OCI-LY3 (cell line): Measurements from ENCODE around the gene CILP2.
A peak's percentile ranks its signal among the peaks of the same experiment; 100 is the strongest.

Source experiments
- H2AFZ ChIP-seq: fragments of 200-600, 300-600 bp; shearing (Covaris generic); 2 replicates; pipeline ENCODE4 v1.6.0; 2014; ENCODE audit warnings: antibody characterized with exemption, low read depth, low read length
- H3K27ac ChIP-seq: fragments of 200-600, 300-600 bp; sonication (generic); 2 replicates; pipeline ENCODE4 v1.5.1; 2014; ENCODE audit warnings: mild to moderate bottlenecking, low read length, moderate library complexity, mixed read lengths
- H3K27me3 ChIP-seq: fragments of 200-600, 300-600 bp; sonication (generic); 2 replicates; pipeline ENCODE4 v1.6.1; 2014; ENCODE audit warnings: low read depth, low read length, mixed read lengths
- H3K36me3 ChIP-seq: fragments of 200-600, 300-600 bp; sonication (generic); replicated peaks from 2 replicates; pipeline ENCODE3; 2014; ENCODE audit warnings: low read depth, low read length, mixed read lengths
- H3K4me1 ChIP-seq: fragments of 300-600, 200-600 bp; sonication (generic); 2 replicates; pipeline ENCODE4 v1.6.1; 2014; ENCODE audit warnings: low read length, mixed read lengths
- H3K4me2 ChIP-seq: fragments of 200-600, 300-600 bp; sonication (generic); 2 replicates; pipeline ENCODE4 v1.6.1; 2014; ENCODE audit warnings: low read length, mixed read lengths
- H3K4me3 ChIP-seq: fragments of 300-600, 200-600 bp; sonication (generic); 2 replicates; pipeline ENCODE4 v1.5.1; 2014; ENCODE audit warnings: antibody characterized with exemption, mild to moderate bottlenecking, low read length, moderate library complexity
- H3K79me2 ChIP-seq: fragments of 300-600, 200-600 bp; shearing (Covaris generic); 2 replicates; pipeline ENCODE4 v1.6.1; 2014; ENCODE audit warnings: mild to moderate bottlenecking, low read length, mixed read lengths
- H3K9ac ChIP-seq: fragments of 300-600, 200-600 bp; shearing (Covaris generic); 2 replicates; pipeline ENCODE4 v1.6.0; 2014; ENCODE audit warnings: mild to moderate bottlenecking, low read length, moderate library complexity
- H3K9me3 ChIP-seq: fragments of 200-600, 300-600 bp; shearing (Covaris generic); 2 replicates; pipeline ENCODE4 v1.6.1; 2014; ENCODE audit warnings: low read length, mixed read lengths; ENCODE audit not compliant: insufficient read depth
- H4K20me1 ChIP-seq: fragments of 200-600, 300-600 bp; sonication (generic); 2 replicates; pipeline ENCODE4 v1.6.1; 2016; ENCODE audit warnings: low read length, mixed read lengths; ENCODE audit not compliant: insufficient read depth
- EZH2phosphoT487 ChIP-seq: fragments of 200-600 bp; shearing (Covaris generic); IDR thresholded peaks from 2 replicates; pipeline ENCODE4 v1.6.1; 2018; ENCODE audit warnings: antibody characterized with exemption, mixed run types, low read depth
- TF ChIP-seq, protein P1 (sequence below): fragments of 200-600, 300-600 bp; sonication (generic); IDR thresholded peaks from 2 replicates; pipeline ENCODE4 v1.5.1; 2014; ENCODE audit warnings: antibody characterized with exemption, low read length, low read depth

The CILP2 gene

DNA sequence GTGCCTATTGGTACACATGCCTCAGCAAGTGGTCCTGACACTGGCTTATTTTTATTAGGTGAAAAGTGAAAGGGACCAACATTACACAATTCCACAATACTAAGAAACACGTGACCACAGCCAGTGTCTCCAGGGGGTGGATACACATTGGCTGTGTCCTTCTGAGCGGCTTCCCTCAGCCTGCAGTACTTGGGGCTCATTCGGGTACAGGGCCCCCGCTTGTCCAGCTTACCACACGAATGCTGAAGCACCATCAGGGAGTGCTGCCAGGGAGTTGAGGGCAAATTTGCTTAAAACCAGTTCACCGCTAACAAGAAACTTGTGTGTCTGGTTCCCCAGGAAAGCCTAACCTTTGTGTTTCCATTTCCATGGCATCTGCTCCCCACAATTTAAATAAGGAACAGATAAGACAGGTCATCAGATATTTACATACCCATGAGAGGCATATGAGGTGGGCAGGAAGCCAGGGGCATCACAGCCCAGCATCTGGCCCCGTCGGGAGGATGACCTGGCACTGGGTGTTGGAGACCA lies 57.2 kb downstream of the CILP2 start:
- Histone ChIP-seq H3K9ac (no peak overlapping the region), H3K27ac (no peak overlapping the region), H3K4me3 (no peak overlapping the region), H3K27me3 (no peaks in the 10 kb centered on the region), H3K36me3 (no peaks in the 10 kb centered on the region), H2AFZ (0 out of 2 replicates have a peak overlapping the region, but pooled peaks have one; percentile 40), H3K79me2 (no peaks in the 10 kb centered on the region), H3K4me1 (peaks cover 45% of the 10 kb centered on the region), H3K9me3 (no peaks in the 10 kb centered on the region), H4K20me1 (no peaks in the 10 kb centered on the region), H3K4me2 (peak overlapping the region; percentile 9; the same call in 1 of the 2 replicates)
- TF ChIP-seq, protein P1, sequence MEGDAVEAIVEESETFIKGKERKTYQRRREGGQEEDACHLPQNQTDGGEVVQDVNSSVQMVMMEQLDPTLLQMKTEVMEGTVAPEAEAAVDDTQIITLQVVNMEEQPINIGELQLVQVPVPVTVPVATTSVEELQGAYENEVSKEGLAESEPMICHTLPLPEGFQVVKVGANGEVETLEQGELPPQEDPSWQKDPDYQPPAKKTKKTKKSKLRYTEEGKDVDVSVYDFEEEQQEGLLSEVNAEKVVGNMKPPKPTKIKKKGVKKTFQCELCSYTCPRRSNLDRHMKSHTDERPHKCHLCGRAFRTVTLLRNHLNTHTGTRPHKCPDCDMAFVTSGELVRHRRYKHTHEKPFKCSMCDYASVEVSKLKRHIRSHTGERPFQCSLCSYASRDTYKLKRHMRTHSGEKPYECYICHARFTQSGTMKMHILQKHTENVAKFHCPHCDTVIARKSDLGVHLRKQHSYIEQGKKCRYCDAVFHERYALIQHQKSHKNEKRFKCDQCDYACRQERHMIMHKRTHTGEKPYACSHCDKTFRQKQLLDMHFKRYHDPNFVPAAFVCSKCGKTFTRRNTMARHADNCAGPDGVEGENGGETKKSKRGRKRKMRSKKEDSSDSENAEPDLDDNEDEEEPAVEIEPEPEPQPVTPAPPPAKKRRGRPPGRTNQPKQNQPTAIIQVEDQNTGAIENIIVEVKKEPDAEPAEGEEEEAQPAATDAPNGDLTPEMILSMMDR: no peak
- TF ChIP-seq EZH2phosphoT487: no peak
